Measurements from ENCODE around the gene KDM4B. TPM values are rescaled to one million over a fixed set of nuclear protein-coding genes. Genes with fewer than 3 reads are reported as not detected.
A peak's percentile ranks its signal among the peaks of the same experiment; 100 is the strongest.

The KDM4B gene
- total and polyA plus RNA-seq, 9 of the 15 experiments (the other 6 are each of a cell fraction or from before 2014, with no cell fraction given), result 0.21 to 29.9 (median 7.3) TPM

DNA sequence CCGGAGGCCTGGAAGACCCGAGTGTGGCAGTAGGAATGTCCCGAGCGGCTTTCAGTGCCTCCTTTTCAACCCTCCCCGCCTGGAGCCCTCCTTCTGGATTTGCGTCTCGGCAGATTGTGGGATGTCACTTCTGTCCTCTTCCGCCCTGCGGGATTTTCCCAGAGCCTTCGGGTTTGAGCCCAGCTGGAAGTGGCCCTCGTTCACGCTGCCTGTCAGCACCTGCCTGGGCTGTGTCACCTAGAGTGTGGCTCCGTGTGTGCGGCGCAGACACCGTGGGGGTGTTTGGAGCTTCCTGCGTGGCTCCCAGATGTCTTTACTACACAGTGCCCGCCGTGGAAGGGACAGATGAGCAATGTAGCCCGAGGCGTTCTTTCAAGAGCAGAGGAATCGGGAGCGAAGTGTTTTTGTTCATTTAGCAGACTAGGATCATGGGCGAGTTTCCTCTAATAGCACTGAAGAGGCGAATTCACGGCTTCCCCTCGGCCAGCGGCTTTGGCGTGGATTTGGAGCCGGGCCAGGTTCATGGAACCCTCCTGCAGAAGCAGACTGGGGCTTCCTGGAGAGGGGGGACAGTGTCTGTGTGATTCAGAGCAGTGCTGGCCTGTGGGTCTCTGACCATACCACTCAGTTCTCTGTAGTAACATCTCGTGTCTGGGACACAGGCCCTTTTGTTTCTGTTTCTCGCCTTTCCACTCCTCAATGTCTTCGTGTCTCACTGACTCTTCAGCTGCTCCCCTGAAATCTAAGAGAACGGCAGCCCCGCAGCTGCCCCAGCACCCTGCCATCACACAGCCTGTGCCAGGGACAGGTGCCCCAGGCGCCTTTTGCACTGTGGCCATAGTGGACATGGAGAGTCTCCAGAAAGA, 68.0 kb downstream of the KDM4B start:
- no peak overlapping the region for H3K4me3 ChIP-seq
- no peak for DNase-seq (ENCODE audit: extremely low read depth in 1 of 4, low spot score in 3 of 4)
- WGBS (ENCODE audit: insufficient coverage, low coverage, missing lambda C conversion rate), result 84% methylated on average over 36 of the region's 36 CpGs
- FAIRE-seq, result no peak
- peaks cover 6% of the 10 kb centered on the region for H4K20me1 ChIP-seq (replicated peaks; ENCODE audit: control insufficient read depth, insufficient read depth, low read length)
- BruUV-seq (replicated peaks), result no TSS peak
- TF ChIP-seq CTBP1 (IDR thresholded peaks at IDR 0.05; ENCODE audit: borderline replicate concordance) (no peak), NFIC (IDR thresholded peaks at IDR 0.05) (peak; percentile 19; the same call in 1 of the 2 replicates), ZNF253 (CRISPR knock-in tag; conservative IDR thresholded peaks at IDR 0.05) (no peak)
- intact Hi-C loops (cut with micrococcal nuclease) (no loop called here), in situ Hi-C loops (cut with MboI) (no loop called here)
- H3K36me3 ChIP-seq (ENCODE audit: control insufficient read depth, insufficient read depth, low read length), result peaks cover 52% of the 10 kb centered on the region; the same call in 2 of the 3 replicates
- CTCF ChIA-PET (ENCODE audit: low intra/inter-chr PET ratio), result no interaction called here
- H3K9me1 ChIP-seq (ENCODE audit: control insufficient read depth, insufficient read depth, low read length), result peaks cover 4% of the 10 kb centered on the region
- peaks cover 0 to 44% of the 10 kb centered on the region in 2 experiments; a peak in 2 of 5 replicates for H3K4me1 ChIP-seq (replicated peaks in 1 of 2; ENCODE audit: control insufficient read depth in 2 of 2, insufficient read depth in 2 of 2, low read length in 2 of 2)
- no peaks in the 10 kb centered on the region for H3K27me3 ChIP-seq (ENCODE audit: control insufficient read depth in 2 of 2, insufficient read depth in 2 of 2, low read length in 2 of 2)
- no peaks in the 10 kb centered on the region for H3K9me3 ChIP-seq (replicated peaks; ENCODE audit: control insufficient read depth, insufficient read depth, low read depth, low read length)
- no peak overlapping the region for H3K27ac ChIP-seq (ENCODE audit: extremely low read depth, low read depth, low read length)
- ATAC-seq, result no peak
- H2AFZ ChIP-seq (ENCODE audit: low read depth, low read length), result no peak overlapping the region
- H3K79me2 ChIP-seq (ENCODE audit: control insufficient read depth, insufficient read depth, low read length), result peaks cover 9% of the 10 kb centered on the region; the same call in 2 of the 3 replicates
- H3K4me2 ChIP-seq (ENCODE audit: insufficient read depth, low read length), result no peak overlapping the region
- H3K9ac ChIP-seq (ENCODE audit: insufficient read depth in 1 of 2, low read depth in 2 of 2, low read length in 2 of 2), result peak overlapping the region in 1 of 2 experiments; percentile 74; a peak in 2 of 4 replicates
- POLR2A ChIA-PET, result interaction anchor here (1.4 kb wide), 1 partner anchor 50 kb away, joined by 3 read pairs; no protein-coding TSS in a partner anchor

DNA sequence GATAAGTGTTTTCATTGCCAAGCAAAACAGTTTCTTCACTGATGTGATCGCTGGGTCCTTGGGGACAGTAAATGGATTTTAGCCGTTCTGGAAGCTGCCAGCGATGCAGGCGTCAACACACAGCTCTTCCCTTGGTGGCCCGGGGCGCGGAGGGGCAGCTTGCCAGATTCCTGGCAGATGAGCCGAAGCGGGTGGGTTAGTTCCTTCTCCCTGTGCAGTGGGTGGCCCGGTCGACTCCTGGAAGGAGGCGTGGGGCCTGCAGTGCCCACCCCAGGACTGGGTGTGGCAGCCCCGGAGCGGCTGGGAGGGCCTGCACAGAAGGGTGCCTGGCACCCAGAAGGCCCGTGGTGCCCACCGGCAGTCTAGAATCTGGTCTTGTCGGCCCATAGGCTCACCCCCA, 69.0 kb downstream of the KDM4B start:
- intact Hi-C loops (cut with micrococcal nuclease) (no loop called here), in situ Hi-C loops (cut with MboI) (no loop called here)
- H3K79me2 ChIP-seq (ENCODE audit: control insufficient read depth, insufficient read depth, low read length), result no peaks in the 10 kb centered on the region; the same call in 2 of the 3 replicates
- DNase-seq (ENCODE audit: extremely low read depth in 1 of 4, low spot score in 3 of 4) (no peak), ATAC-seq (no peak), FAIRE-seq (no peak)
- POLR2A ChIA-PET, result no interaction called here
- no peaks in the 10 kb centered on the region; the same call in 1 of the 2 replicates for H4K20me1 ChIP-seq (replicated peaks; ENCODE audit: control insufficient read depth, insufficient read depth, low read length)
- H3K4me1 ChIP-seq (replicated peaks in 1 of 2; ENCODE audit: control insufficient read depth in 2 of 2, insufficient read depth in 2 of 2, low read length in 2 of 2), result peaks cover 0 to 34% of the 10 kb centered on the region in 2 experiments; a peak in 2 of 5 replicates
- H3K36me3 ChIP-seq (ENCODE audit: control insufficient read depth, insufficient read depth, low read length), result peaks cover 54% of the 10 kb centered on the region; the same call in 2 of the 3 replicates
- no TSS peak for BruUV-seq (replicated peaks)
- H3K4me2 ChIP-seq (ENCODE audit: insufficient read depth, low read length), result no peak overlapping the region
- 91% methylated on average over 13 of the region's 17 CpGs for WGBS (ENCODE audit: insufficient coverage, low coverage, missing lambda C conversion rate)
- H3K9me1 ChIP-seq (ENCODE audit: control insufficient read depth, insufficient read depth, low read length), result no peaks in the 10 kb centered on the region
- CTCF ChIA-PET (ENCODE audit: low intra/inter-chr PET ratio), result no interaction called here
- no peak overlapping the region for H2AFZ ChIP-seq (ENCODE audit: low read depth, low read length)
- H3K4me3 ChIP-seq, result no peak overlapping the region
- H3K9me3 ChIP-seq (replicated peaks; ENCODE audit: control insufficient read depth, insufficient read depth, low read depth, low read length), result no peaks in the 10 kb centered on the region
- peak overlapping the region in 1 of 2 experiments; percentile 64; a peak in 2 of 4 replicates for H3K9ac ChIP-seq (ENCODE audit: insufficient read depth in 1 of 2, low read depth in 2 of 2, low read length in 2 of 2)
- H3K27ac ChIP-seq (ENCODE audit: extremely low read depth, low read depth, low read length), result no peak overlapping the region
- no peaks in the 10 kb centered on the region for H3K27me3 ChIP-seq (ENCODE audit: control insufficient read depth in 2 of 2, insufficient read depth in 2 of 2, low read length in 2 of 2)
- TF ChIP-seq RBM14 (IDR thresholded peaks at IDR 0.05; ENCODE audit: borderline replicate concordance, insufficient read depth, low read depth, low read length) (no peak), POU5F1 (IDR thresholded peaks at IDR 0.05; ENCODE audit: borderline replicate concordance, low read depth, low read length, partially characterized antibody) (no peak), KAT2B (IDR thresholded peaks at IDR 0.05; ENCODE audit: low read depth, low read length) (no peak), PHF8 (IDR thresholded peaks at IDR 0.05; ENCODE audit: borderline replicate concordance, low read length) (no peak), BRD9 (IDR thresholded peaks at IDR 0.05; ENCODE audit: low read depth, partially characterized antibody) (no peak), FUS (optimal IDR thresholded peaks at IDR 0.05; ENCODE audit: low read depth, low read length) (no peak), ZNF146 (CRISPR knock-in tag; IDR thresholded peaks at IDR 0.05; ENCODE audit: unreplicated experiment) (no peak), THRAP3 (IDR thresholded peaks at IDR 0.05; ENCODE audit: borderline replicate concordance) (no peak), MAFF (IDR thresholded peaks at IDR 0.05; ENCODE audit: low read length) (no peak)
